H1 (cell line): Measurements from ENCODE around the gene DHX36. TPM values are rescaled to one million over a fixed set of nuclear protein-coding genes. Genes with fewer than 3 reads are reported as not detected.

Experiments used
- CTCF ChIA-PET: fragments of 300-600 bp; sonication (Branson Sonifier 250); formaldehyde crosslinking; loops from one replicate; lab custom pipeline; 2021; ENCODE audit not compliant: partially characterized antibody; lab: Charles Lee
- POLR2A ChIA-PET: fragments of 300-600 bp; sonication (Branson Sonifier 250); formaldehyde crosslinking; loops from one replicate; lab custom pipeline; 2021; ENCODE audit warnings: inconsistent platforms; ENCODE audit not compliant: partially characterized antibody; lab: Charles Lee
- DNase-seq, 2 experiments: peaks; one replicate each; pipeline versions ENCODE4 v3.0.0 to v3.0.0-alpha.2; 2010 to 2022; ENCODE audit warnings: low spot score in 2 of 2, low read depth in 1 of 2, mixed read lengths in 1 of 2
- FAIRE-seq: peaks from 2 replicates; lab custom pipeline; 2011; peaks lifted over from hg19 to GRCh38; lab: Jason Lieb, UNC
- H2AFZ ChIP-seq: 2 replicates; pipeline ENCODE4 v1.8.1; 2012; ENCODE audit warnings: low read length, inconsistent platforms
- H2AK5ac ChIP-seq: 2 replicates; pipeline ENCODE4 v1.6.1; 2013; ENCODE audit warnings: low read depth, low read length
- H2BK120ac ChIP-seq: replicated peaks from 2 replicates; pipeline ENCODE3; 2013; ENCODE audit warnings: low read depth, low read length, inconsistent platforms
- H2BK12ac ChIP-seq: 2 replicates; pipeline ENCODE4 v1.6.1; 2013; ENCODE audit warnings: low read depth, low read length
- H2BK15ac ChIP-seq: 2 replicates; pipeline ENCODE4 v1.6.1; 2013; ENCODE audit warnings: low read length
- H2BK20ac ChIP-seq: 2 replicates; pipeline ENCODE4 v1.6.1; 2013; ENCODE audit warnings: low read length
- H2BK5ac ChIP-seq: 2 replicates; pipeline ENCODE4 v1.6.1; 2013; ENCODE audit warnings: low read depth, low read length
- H3K14ac ChIP-seq: 2 replicates; pipeline ENCODE4 v1.6.1; 2013; ENCODE audit warnings: inconsistent platforms; ENCODE audit not compliant: insufficient read length
- H3K18ac ChIP-seq: 2 replicates; pipeline ENCODE4 v1.6.1; 2013; ENCODE audit warnings: low read length; ENCODE audit errors: extremely low read depth
- H3K23ac ChIP-seq: 2 replicates; pipeline ENCODE4 v1.6.1; 2013; ENCODE audit warnings: inconsistent platforms; ENCODE audit not compliant: insufficient read length
- H3K23me2 ChIP-seq: 2 replicates; pipeline ENCODE4 v1.6.1; 2013; ENCODE audit warnings: low read depth, low read length
- H3K27ac ChIP-seq: 2 replicates; pipeline ENCODE4 v1.6.1; 2011; ENCODE audit warnings: low read depth, low read length, inconsistent platforms
- H3K27me3 ChIP-seq, 4 experiments: replicated peaks in 1 of 4; 1 replicate in 1 of 4; 2 replicates in 3 of 4; pipeline versions ENCODE4 v1.6.1 to v1.8.1; 2011 to 2013; ENCODE audit warnings: low read length in 3 of 4, mild to moderate bottlenecking in 3 of 4, inconsistent platforms in 2 of 4, mixed read lengths in 2 of 4, moderate library complexity in 1 of 4; ENCODE audit not compliant: control insufficient read depth in 3 of 4, insufficient read depth in 3 of 4; ENCODE audit errors: extremely low read depth in 1 of 4
- H3K36me3 ChIP-seq, 4 experiments: 2 replicates each; pipeline versions ENCODE4 v1.6.1 to v1.8.1; 2011 to 2013; ENCODE audit warnings: mild to moderate bottlenecking in 4 of 4, low read length in 3 of 4, moderate library complexity in 2 of 4, control low read depth in 1 of 4, inconsistent platforms in 1 of 4; ENCODE audit not compliant: insufficient read depth in 4 of 4, control insufficient read depth in 2 of 4
- H3K4ac ChIP-seq: replicated peaks from 2 replicates; pipeline ENCODE3; 2013; ENCODE audit warnings: low read length, low read depth, mixed read lengths, inconsistent platforms; ENCODE audit not compliant: insufficient read length
- H3K4me1 ChIP-seq, 4 experiments: replicated peaks in 1 of 4; 1 replicate in 1 of 4; 2 replicates in 3 of 4; pipeline versions ENCODE4 v1.6.1 to v1.8.1; 2011 to 2013; ENCODE audit warnings: low read length in 3 of 4, inconsistent platforms in 2 of 4, mixed read lengths in 1 of 4; ENCODE audit not compliant: insufficient read depth in 4 of 4, control insufficient read depth in 3 of 4
- H3K4me2 ChIP-seq, 2 experiments: 2 replicates each; pipeline versions ENCODE4 v1.6.1 to v1.8.1; 2011 to 2013; ENCODE audit warnings: low read depth in 2 of 2, low read length in 2 of 2, control low read depth in 1 of 2, inconsistent platforms in 1 of 2, mild to moderate bottlenecking in 1 of 2; ENCODE audit not compliant: insufficient read depth in 1 of 2
- H3K4me3 ChIP-seq, 4 experiments: fragments of 200-600, 300-600 bp in 1 of 4; sonication (generic), shearing (Covaris generic), sonication (Bioruptor Twin) in 1 of 4; 2 replicates each; pipeline versions ENCODE4 v1.5.1 to v1.8.1; 2011 to 2016; ENCODE audit warnings: low read length in 4 of 4, low read depth in 3 of 4, control low read depth in 2 of 4, inconsistent platforms in 2 of 4, mild to moderate bottlenecking in 2 of 4, mixed read lengths in 1 of 4, moderate library complexity in 1 of 4; ENCODE audit not compliant: insufficient read depth in 2 of 4; ENCODE audit errors: extremely low read depth in 1 of 4
- H3K56ac ChIP-seq: replicated peaks from 2 replicates; pipeline ENCODE3; 2013; ENCODE audit warnings: low read depth, mild to moderate bottlenecking, mixed read lengths, low read length, inconsistent platforms; ENCODE audit not compliant: insufficient read length
- H3K79me1 ChIP-seq: 2 replicates; pipeline ENCODE4 v1.6.1; 2013; ENCODE audit warnings: low read depth, low read length, control low read depth
- H3K79me2 ChIP-seq, 2 experiments: 2 replicates each; pipeline versions ENCODE4 v1.6.1 to v1.8.1; 2012 to 2013; ENCODE audit warnings: low read length in 2 of 2, mild to moderate bottlenecking in 2 of 2, inconsistent platforms in 1 of 2; ENCODE audit not compliant: insufficient read depth in 2 of 2, control insufficient read depth in 1 of 2
- H3K9ac ChIP-seq, 4 experiments: replicated peaks in 1 of 4; 1 replicate in 1 of 4; 2 replicates in 3 of 4; pipeline versions ENCODE4 v1.6.1 to v1.8.1; 2011 to 2013; ENCODE audit warnings: low read depth in 3 of 4, low read length in 3 of 4, control low read depth in 2 of 4, mild to moderate bottlenecking in 2 of 4, moderate library complexity in 2 of 4, inconsistent platforms in 1 of 4; ENCODE audit errors: extremely low read depth in 1 of 4
- H3K9me3 ChIP-seq, 2 experiments: 2 replicates each; pipeline versions ENCODE4 v1.6.1 to v1.8.1; 2012 to 2013; ENCODE audit warnings: mild to moderate bottlenecking in 2 of 2, moderate library complexity in 2 of 2, control low read depth in 1 of 2, inconsistent platforms in 1 of 2, low read depth in 1 of 2, low read length in 1 of 2, mixed read lengths in 1 of 2; ENCODE audit not compliant: insufficient read depth in 2 of 2
- H4K20me1 ChIP-seq, 2 experiments: replicated peaks in 1 of 2; 2 replicates each; pipeline versions ENCODE3 to v1.8.1; 2011 to 2013; ENCODE audit warnings: inconsistent platforms in 2 of 2, low read length in 2 of 2, mild to moderate bottlenecking in 1 of 2; ENCODE audit not compliant: insufficient read depth in 2 of 2, control insufficient read depth in 1 of 2
- H4K5ac ChIP-seq: 2 replicates; pipeline ENCODE4 v1.6.1; 2013; ENCODE audit warnings: low read length, low read depth, mixed read lengths, inconsistent platforms; ENCODE audit not compliant: insufficient read length
- H4K8ac ChIP-seq: 2 replicates; pipeline ENCODE4 v1.8.0; 2013; ENCODE audit warnings: mild to moderate bottlenecking, moderate library complexity, low read length, inconsistent platforms; ENCODE audit not compliant: insufficient read depth; ENCODE audit errors: extremely low read depth
- H4K91ac ChIP-seq: replicated peaks from 2 replicates; pipeline ENCODE3; 2013; ENCODE audit warnings: low read length, mixed read lengths, inconsistent platforms; ENCODE audit not compliant: insufficient read length
- TAF7 ChIP-seq: optimal IDR thresholded peaks from 2 replicates; pipeline ENCODE3; 2011; ENCODE audit warnings: low read depth, mild to moderate bottlenecking, inconsistent platforms, low read length, moderate library complexity, borderline replicate concordance
- WGBS, 2 experiments: shearing (Covaris generic) in 1 of 2; methylation state at CpG; one replicate each; pipeline versions ENCODE4 v1.1.6 to v1.1.7; 2013 to 2015; ENCODE audit warnings: low lambda C conversion rate in 2 of 2, mixed read lengths in 2 of 2, inconsistent platforms in 1 of 2, low coverage in 1 of 2, missing lambda C conversion rate in 1 of 2; ENCODE audit not compliant: insufficient replicate concordance in 2 of 2, insufficient coverage in 1 of 2, insufficient read length in 1 of 2; ENCODE audit errors: extremely low coverage in 1 of 2, missing lambda C conversion rate in 1 of 2; 5-methylcytosine and 5-hydroxymethylcytosine counted together
- polyA plus RNA-seq, 7 experiments: library from polyadenylated mRNA; depleted of rRNA in 3 of 7; stranded (reverse) in 5 of 7; unstranded in 2 of 7; fragments of >200 nt in 5 of 7; fragments of 200-250 nt in 2 of 7; gene quantifications; 1 replicate in 5 of 7; 2 replicates in 1 of 7; 4 replicates in 1 of 7; pipeline versions ENCODE4 v1.2.1 to v1.2.3, GENCODE V29; 2011 to 2013; ENCODE audit warnings: missing spikeins in 2 of 7, mixed read lengths in 2 of 7
- total RNA-seq: library from RNA; stranded (reverse); fragmentation: NEBNext Ultra II Directional; extraction: Animal tissue kit (Norgen Biotek cat#: 25700); gene quantifications from 2 replicates; pipeline ENCODE4 v1.2.1, GENCODE V29; 2021

The DHX36 gene
- total and polyA plus RNA-seq, 2 of the 8 experiments (the other 6 are each of a cell fraction or from before 2014, with no cell fraction given) = 44.9 to 131 TPM

DNA sequence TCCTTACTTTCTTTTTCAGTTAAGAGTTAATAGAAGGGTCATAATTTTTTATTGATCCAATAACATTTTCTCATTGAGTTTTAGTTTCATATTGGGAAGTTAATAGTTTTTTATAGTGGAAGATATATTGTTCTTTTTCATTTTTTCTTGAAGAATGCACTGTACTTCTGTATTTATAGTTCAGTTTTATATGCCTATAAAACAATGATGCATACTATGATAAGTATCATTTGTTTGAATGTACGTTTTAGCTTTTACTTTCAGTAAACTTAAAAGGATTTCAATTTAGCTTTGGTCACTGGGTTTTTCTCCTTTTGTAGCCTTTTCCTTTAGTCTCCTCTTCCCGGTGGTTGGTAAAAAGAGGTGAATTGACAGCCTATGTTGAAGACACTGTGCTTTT is 98.8 kb downstream of the DHX36 start:
- Histone ChIP-seq H4K91ac (no peak overlapping the region), H4K8ac (no peak overlapping the region), H2BK15ac (no peak overlapping the region), H3K4me3 (no peak overlapping the region), H4K5ac (no peak overlapping the region), H2BK12ac (no peak overlapping the region), H2AFZ (no peak overlapping the region), H3K14ac (no peak overlapping the region), H3K23ac (no peak overlapping the region), H3K79me2 (no peaks in the 10 kb centered on the region), H3K9ac (no peak overlapping the region), H3K27me3 (no peaks in the 10 kb centered on the region), H3K56ac (no peak overlapping the region), H4K20me1 (no peaks in the 10 kb centered on the region), H3K9me3 (no peaks in the 10 kb centered on the region), H3K36me3 (no peaks in the 10 kb centered on the region), H2BK5ac (no peak overlapping the region), H2BK20ac (no peak overlapping the region), H3K23me2 (no peaks in the 10 kb centered on the region), H3K4me1 (peaks cover 0 to 5% (median 1%) of the 10 kb centered on the region in 4 experiments; a peak in 2 of 7 replicates), H2AK5ac (no peak overlapping the region), H3K27ac (no peak overlapping the region), H3K4ac (no peak overlapping the region), H3K4me2 (no peak overlapping the region), H3K18ac (no peak overlapping the region), H2BK120ac (no peak overlapping the region), H3K79me1 (no peaks in the 10 kb centered on the region)
- no peak for TF ChIP-seq TAF7
- DNase-seq = no peak
- WGBS, 2 experiments = 81% methylated on average over 2 of the region's 2 CpGs; no CpG with 5 or more reads in 1 of the 2 experiments
- ChIA-PET CTCF (interaction anchor here (1.3 kb wide), 1 partner anchor 28 kb away, joined by 7 read pairs; no protein-coding TSS in a partner anchor), POLR2A (no interaction called here)
- FAIRE-seq = no peak
